D721Med (cell line): Measurements from ENCODE around the gene CYP27B1.

Experiments
- DNase-seq: peaks from one replicate; pipeline ENCODE4 v3.0.0; 2011; ENCODE audit warnings: low spot score; ENCODE audit not compliant: insufficient read length
- FAIRE-seq: peaks from 2 replicates; lab custom pipeline; 2011; peaks lifted over from hg19 to GRCh38; lab: Jason Lieb, UNC
- TF ChIP-seq, protein P1 (sequence below): IDR thresholded peaks from 2 replicates; pipeline ENCODE4 v1.5.1; 2012; ENCODE audit warnings: mild to moderate bottlenecking, control low read depth; ENCODE audit not compliant: insufficient read depth; ENCODE audit errors: missing control alignments

Gene CYP27B1

DNA sequence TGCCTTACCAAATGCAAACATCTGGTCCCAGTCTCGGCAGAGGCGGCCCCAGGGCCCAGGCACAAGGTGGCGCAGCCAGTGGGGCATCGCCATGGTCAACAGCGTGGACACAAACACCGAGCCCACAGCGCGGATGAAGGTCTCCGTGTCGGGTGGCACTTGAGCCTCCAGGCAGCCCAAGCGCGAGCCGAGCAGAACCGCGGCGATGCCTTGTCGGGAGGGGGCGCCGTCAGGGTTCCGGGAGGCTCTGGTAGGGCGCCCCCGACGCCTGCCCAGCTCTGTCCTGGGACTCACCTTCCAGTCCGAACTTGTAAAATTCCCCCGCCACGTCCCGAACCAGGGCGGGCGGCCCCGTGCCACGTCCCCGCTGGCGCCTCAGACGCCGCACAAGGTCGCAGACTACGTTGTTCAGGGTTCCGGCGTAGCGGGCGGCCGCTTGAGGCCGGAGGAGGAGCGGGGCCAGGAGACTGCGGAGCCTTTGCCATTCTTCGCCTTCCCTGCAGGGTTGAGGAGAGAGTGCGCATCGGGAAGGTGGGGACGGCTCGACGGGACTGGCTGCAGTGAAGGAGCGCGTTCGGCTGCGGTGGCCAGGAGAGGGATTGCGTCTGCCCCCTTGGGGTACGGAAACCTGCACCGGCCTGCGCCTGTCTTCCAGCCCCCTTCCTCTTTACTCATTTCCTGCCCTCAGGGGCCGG lies 1.7 kb downstream of the CYP27B1 start:
- FAIRE-seq (no peak), DNase-seq (no peak)
- TF ChIP-seq, protein P1, sequence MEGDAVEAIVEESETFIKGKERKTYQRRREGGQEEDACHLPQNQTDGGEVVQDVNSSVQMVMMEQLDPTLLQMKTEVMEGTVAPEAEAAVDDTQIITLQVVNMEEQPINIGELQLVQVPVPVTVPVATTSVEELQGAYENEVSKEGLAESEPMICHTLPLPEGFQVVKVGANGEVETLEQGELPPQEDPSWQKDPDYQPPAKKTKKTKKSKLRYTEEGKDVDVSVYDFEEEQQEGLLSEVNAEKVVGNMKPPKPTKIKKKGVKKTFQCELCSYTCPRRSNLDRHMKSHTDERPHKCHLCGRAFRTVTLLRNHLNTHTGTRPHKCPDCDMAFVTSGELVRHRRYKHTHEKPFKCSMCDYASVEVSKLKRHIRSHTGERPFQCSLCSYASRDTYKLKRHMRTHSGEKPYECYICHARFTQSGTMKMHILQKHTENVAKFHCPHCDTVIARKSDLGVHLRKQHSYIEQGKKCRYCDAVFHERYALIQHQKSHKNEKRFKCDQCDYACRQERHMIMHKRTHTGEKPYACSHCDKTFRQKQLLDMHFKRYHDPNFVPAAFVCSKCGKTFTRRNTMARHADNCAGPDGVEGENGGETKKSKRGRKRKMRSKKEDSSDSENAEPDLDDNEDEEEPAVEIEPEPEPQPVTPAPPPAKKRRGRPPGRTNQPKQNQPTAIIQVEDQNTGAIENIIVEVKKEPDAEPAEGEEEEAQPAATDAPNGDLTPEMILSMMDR = no peak

DNA sequence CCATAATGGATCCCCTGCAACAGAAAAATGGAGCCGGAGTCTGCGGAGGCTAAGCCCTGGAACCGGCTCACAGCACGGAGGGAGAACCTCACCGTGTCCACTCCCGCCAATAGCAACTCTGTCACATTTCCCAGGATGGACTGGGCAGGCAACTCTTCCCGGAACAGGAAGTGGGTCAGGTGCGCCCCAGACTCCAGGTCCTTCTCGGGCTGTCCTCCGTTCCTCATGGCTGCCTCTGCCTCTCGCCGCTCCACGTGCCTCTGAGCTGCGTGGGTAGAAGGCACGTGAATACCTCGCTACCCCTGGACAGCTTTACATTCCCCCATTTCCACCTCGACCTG lies 2.2 kb downstream of the CYP27B1 start:
- no peak for DNase-seq
- no peak for FAIRE-seq
- TF ChIP-seq, protein P1 = no peak

DNA sequence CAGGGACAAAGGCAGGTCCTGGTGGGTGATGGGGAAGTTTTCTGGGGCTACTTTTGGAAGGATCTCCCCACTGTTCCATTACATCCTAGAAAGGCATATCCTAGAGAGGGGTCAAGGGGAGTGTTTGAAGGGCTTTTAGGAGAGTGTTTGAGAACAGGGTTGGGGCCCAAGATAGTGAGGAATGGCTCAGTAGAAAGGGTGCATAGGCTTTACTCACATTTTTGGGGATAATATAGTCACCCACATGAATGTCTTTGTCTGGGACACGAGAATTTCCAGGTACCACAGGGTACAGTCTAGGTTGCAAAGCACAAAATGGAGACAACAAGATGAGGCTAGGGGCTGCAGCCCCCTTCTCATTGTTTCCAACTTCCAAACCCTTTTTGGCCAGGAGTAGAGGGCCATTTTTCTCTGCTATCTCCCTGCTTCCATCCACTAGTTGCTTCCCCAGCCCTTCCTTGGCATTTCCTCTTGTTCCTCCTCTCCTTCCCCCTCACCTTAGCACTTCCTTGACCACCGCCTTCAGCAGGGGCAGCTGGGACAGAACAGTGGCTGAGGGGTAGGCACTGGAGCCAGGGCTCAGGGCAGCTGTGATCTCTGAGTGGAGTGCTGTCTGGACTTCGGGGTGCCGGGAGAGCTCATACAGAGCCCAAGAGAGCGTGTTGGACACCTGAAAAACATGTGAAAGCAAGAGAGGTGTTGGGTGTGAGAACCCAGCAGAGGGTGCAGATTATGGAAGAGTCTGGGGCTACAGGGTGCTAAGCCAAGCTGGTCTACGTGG lies 2.8 kb downstream of the CYP27B1 start:
- DNase-seq (no peak), FAIRE-seq (no peak)
- TF ChIP-seq, protein P1 = no peak

DNA sequence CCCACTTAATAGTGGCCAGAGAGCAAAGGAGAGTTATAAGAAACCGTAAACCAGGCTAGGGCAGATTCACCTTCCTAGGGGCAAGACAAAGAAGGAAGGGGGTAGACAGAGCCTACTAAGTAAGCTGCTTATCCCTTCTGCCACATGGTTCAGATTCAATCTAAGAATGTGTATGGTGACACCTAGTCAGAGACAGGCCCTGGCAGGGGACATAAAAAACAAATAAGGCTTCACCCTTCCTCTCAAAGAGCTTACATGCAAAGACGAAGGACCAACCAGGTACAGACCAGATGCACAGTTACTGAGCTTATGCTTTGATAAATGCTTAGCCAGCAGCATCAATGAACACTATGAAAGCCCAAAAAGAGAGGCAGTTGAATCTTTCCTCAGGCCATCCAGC lies 4.4 kb downstream of the CYP27B1 start:
- TF ChIP-seq, protein P1 = no peak
- peak; percentile 92 for FAIRE-seq
- peak; percentile 56 for DNase-seq

DNA sequence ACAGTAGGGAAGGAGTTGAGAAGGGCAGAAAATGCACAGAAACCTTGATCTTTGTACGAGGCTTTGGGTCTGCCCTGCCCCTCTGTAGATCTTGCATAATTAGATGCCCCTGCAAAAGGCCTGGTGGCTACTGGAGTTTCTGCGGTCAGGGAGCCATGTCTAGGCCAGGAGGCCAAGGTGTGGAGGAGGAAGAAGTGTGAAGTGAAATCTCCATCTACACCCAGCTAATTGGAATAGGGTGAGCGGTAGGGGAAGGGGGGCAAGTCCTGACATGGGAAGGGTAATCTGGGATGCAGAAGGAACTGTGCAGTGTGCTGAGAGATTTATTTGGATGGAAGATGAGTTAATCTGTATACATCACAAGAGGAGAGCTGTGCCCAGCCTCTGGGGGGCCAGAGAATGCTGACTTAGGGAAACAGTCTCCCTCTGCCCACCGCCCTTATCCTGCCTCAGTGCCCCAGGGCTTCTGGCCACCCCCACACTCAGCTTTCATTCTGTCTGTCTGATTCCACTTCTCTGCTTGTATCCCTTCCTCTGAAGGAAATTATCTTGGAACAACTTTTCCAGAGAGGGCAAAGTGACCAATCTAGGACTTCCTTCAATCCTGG lies 5.4 kb downstream of the CYP27B1 start:
- no peak for FAIRE-seq
- no peak for DNase-seq
- TF ChIP-seq, protein P1 = no peak

DNA sequence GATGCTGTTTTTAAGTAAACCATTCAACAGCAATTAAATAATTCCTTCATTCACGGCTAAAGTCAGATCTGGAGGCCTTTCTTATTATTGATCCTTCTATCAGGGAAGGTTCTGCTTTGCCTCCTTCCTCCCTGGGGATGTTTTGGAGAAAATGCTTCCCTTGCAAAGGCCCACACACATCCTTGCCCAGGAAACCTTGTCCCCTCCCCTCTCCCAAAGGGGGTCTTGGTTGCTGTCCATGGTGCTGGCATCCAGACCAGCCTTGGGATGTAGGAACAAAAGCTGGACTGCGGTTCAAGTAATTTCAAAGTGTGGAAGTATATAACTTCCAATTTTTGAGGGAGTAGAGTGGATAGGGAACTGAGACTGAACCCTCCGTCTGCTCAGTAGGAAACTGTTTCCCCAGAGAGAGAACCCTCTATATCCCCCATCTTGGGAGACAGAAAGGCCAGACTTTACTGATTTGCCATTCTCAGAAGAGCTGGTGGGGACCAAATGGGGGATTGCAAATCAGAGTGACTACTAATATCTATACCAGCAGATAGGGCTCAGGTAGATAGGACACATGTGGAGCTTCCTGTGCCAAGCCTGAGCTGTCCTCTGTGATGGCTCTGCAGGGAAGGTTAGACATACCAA lies 6.4 kb downstream of the CYP27B1 start:
- no peak for FAIRE-seq
- no peak for DNase-seq
- TF ChIP-seq, protein P1 = no peak
